Measurements from ENCODE around the gene HAUS3. TPM values are rescaled to one million over a fixed set of nuclear protein-coding genes. Genes with fewer than 3 reads are reported as not detected.

The HAUS3 gene
- total RNA-seq (1 to 10 TPM; 6.1 to 8.9 (median 7.4) TPM), polyA plus RNA-seq (4.3 TPM)
- long read RNA-seq, donor 1, transcript HAUS3-202 (6 exons, 2,430 nt), result major isoform, 7 of 10 reads
- long read RNA-seq, donor 1, partial matches to known transcripts, result 3 of 10 reads
- long read RNA-seq, donor 1, other reads (novel, unspliced or antisense), result 0 of 10 reads
- long read RNA-seq, donor 2, partial matches to known transcripts, result 3 of 4 reads
- long read RNA-seq, donor 2, other reads (novel, unspliced or antisense), result 0 of 4 reads
- long read RNA-seq, donor 3, full-length matches to known transcripts, result 8 of 39 reads
- long read RNA-seq, donor 3, partial matches to known transcripts, result 21 of 39 reads
- long read RNA-seq, donor 3, other reads (novel, unspliced or antisense), result 10 of 39 reads
- long read RNA-seq, donor 4, full-length matches to known transcripts, result 3 of 7 reads
- long read RNA-seq, donor 4, partial matches to known transcripts, result 3 of 7 reads
- long read RNA-seq, donor 4, other reads (novel, unspliced or antisense), result 1 of 7 reads

GRCh38 chr4:2241410-2242353 lies at the start of gene HAUS3, which contains the start of gene POLN:
HAUS3 (minus strand) TSS chr4:2242121; CDS start chr4:2240946, 1,175 bp downstream.
POLN (minus strand) TSS chr4:2242121; CDS start chr4:2229231, 12,890 bp downstream.
- H3K27ac ChIP-seq (ENCODE audit: low read length), result peak within 1 kb of the TSS; percentile 22
- H3K4me1 ChIP-seq (ENCODE audit: control insufficient read depth, insufficient read depth, low read length), result peaks cover 2% of the 10 kb centered on the region
- DNase-seq, result peak; percentile 99 to 100 (median 99)
- intact Hi-C loops (cut with DNase I), result no loop called here
- no peaks in the 10 kb centered on the region for H3K27me3 ChIP-seq (ENCODE audit: control insufficient read depth, insufficient read depth)
- peak; percentile 99 for ATAC-seq
- WGBS, result under 1% methylated on average over 88 of the region's 88 CpGs
- H3K9me3 ChIP-seq (ENCODE audit: control insufficient read depth, low read length), result no peaks in the 10 kb centered on the region
- peak within 1 kb of the TSS; percentile 76 for H3K4me3 ChIP-seq (ENCODE audit: low read length)

- no peak for ATAC-seq
- intact Hi-C loops (cut with DNase I), result no loop called here
- Histone ChIP-seq H3K27me3 (ENCODE audit: control insufficient read depth, insufficient read depth) (no peaks in the 10 kb centered on the region), H3K27ac (ENCODE audit: low read length) (no peak overlapping the region), H3K4me3 (ENCODE audit: low read length) (no peak overlapping the region), H3K4me1 (ENCODE audit: control insufficient read depth, insufficient read depth, low read length) (no peaks in the 10 kb centered on the region), H3K9me3 (ENCODE audit: control insufficient read depth, low read length) (no peaks in the 10 kb centered on the region)
- DNase-seq, result peak in 2 of 3 donors; percentile 52 to 53
- 70% methylated on average over 24 of the region's 24 CpGs for WGBS
These were observed 49.2 kb upstream of the HAUS3 start for GRCh38 chr4:2290974-2291704.

GRCh38 chr4:2290488-2290887 lies 48.6 kb upstream of the HAUS3 start:
- Histone ChIP-seq H3K9me3 (ENCODE audit: control insufficient read depth, low read length) (no peaks in the 10 kb centered on the region), H3K27ac (ENCODE audit: low read length) (no peak overlapping the region), H3K4me3 (ENCODE audit: low read length) (no peak overlapping the region), H3K4me1 (ENCODE audit: control insufficient read depth, insufficient read depth, low read length) (no peaks in the 10 kb centered on the region), H3K27me3 (ENCODE audit: control insufficient read depth, insufficient read depth) (no peaks in the 10 kb centered on the region)
- DNase-seq (peak in 2 of 3 donors; percentile 28 to 46), ATAC-seq (no peak)
- intact Hi-C loops (cut with DNase I), result no loop called here
- 88% methylated on average over 9 of the region's 9 CpGs for WGBS

- 89% methylated on average over 11 of the region's 11 CpGs for WGBS
- no peaks in the 10 kb centered on the region for H3K9me3 ChIP-seq (ENCODE audit: control insufficient read depth, low read length)
- H3K27me3 ChIP-seq (ENCODE audit: control insufficient read depth, insufficient read depth), result no peaks in the 10 kb centered on the region
- ATAC-seq (no peak), DNase-seq (peak in 1 of 3 donors; percentile 17)
- no peak overlapping the region for H3K27ac ChIP-seq (ENCODE audit: low read length)
- intact Hi-C loops (cut with DNase I), result no loop called here
- H3K4me1 ChIP-seq (ENCODE audit: control insufficient read depth, insufficient read depth, low read length), result no peaks in the 10 kb centered on the region
- H3K4me3 ChIP-seq (ENCODE audit: low read length), result no peak overlapping the region
These were observed 48.0 kb upstream of the HAUS3 start for GRCh38 chr4:2289955-2290333.

- Histone ChIP-seq H3K4me1 (ENCODE audit: control insufficient read depth, insufficient read depth, low read length) (no peaks in the 10 kb centered on the region), H3K27me3 (ENCODE audit: control insufficient read depth, insufficient read depth) (no peaks in the 10 kb centered on the region), H3K9me3 (ENCODE audit: control insufficient read depth, low read length) (no peaks in the 10 kb centered on the region), H3K27ac (ENCODE audit: low read length) (no peak overlapping the region), H3K4me3 (ENCODE audit: low read length) (no peak overlapping the region)
- DNase-seq (peak in 1 of 3 donors; percentile 39), ATAC-seq (no peak)
- WGBS, result 89% methylated on average over 14 of the region's 14 CpGs
- intact Hi-C loops (cut with DNase I), result no loop called here
These were observed 47.5 kb upstream of the HAUS3 start for GRCh38 chr4:2289311-2289954.

GRCh38 chr4:2288051-2288541 lies 46.2 kb upstream of the HAUS3 start:
- Histone ChIP-seq H3K9me3 (ENCODE audit: control insufficient read depth, low read length) (no peaks in the 10 kb centered on the region), H3K27me3 (ENCODE audit: control insufficient read depth, insufficient read depth) (no peaks in the 10 kb centered on the region), H3K4me1 (ENCODE audit: control insufficient read depth, insufficient read depth, low read length) (no peaks in the 10 kb centered on the region), H3K27ac (ENCODE audit: low read length) (no peak overlapping the region), H3K4me3 (ENCODE audit: low read length) (no peak overlapping the region)
- DNase-seq (peak in 2 of 3 donors; percentile 29 to 34), ATAC-seq (no peak)
- 83% methylated on average over 10 of the region's 10 CpGs for WGBS
- intact Hi-C loops (cut with DNase I), result no loop called here

GRCh38 chr4:2287594-2287915 lies 45.6 kb upstream of the HAUS3 start:
- DNase-seq (peak in 1 of 3 donors; percentile 34), ATAC-seq (no peak)
- H3K27ac ChIP-seq (ENCODE audit: low read length), result no peak overlapping the region
- intact Hi-C loops (cut with DNase I), result no loop called here
- H3K4me1 ChIP-seq (ENCODE audit: control insufficient read depth, insufficient read depth, low read length), result no peaks in the 10 kb centered on the region
- no peak overlapping the region for H3K4me3 ChIP-seq (ENCODE audit: low read length)
- WGBS, result 82% methylated on average over 9 of the region's 9 CpGs
- no peaks in the 10 kb centered on the region for H3K27me3 ChIP-seq (ENCODE audit: control insufficient read depth, insufficient read depth)
- no peaks in the 10 kb centered on the region for H3K9me3 ChIP-seq (ENCODE audit: control insufficient read depth, low read length)

GRCh38 chr4:2286904-2287593 lies 45.1 kb upstream of the HAUS3 start:
- no peak overlapping the region for H3K4me3 ChIP-seq (ENCODE audit: low read length)
- no peak for ATAC-seq
- WGBS, result 73% methylated on average over 19 of the region's 19 CpGs
- H3K27ac ChIP-seq (ENCODE audit: low read length), result no peak overlapping the region
- H3K9me3 ChIP-seq (ENCODE audit: control insufficient read depth, low read length), result no peaks in the 10 kb centered on the region
- H3K27me3 ChIP-seq (ENCODE audit: control insufficient read depth, insufficient read depth), result no peaks in the 10 kb centered on the region
- no peaks in the 10 kb centered on the region for H3K4me1 ChIP-seq (ENCODE audit: control insufficient read depth, insufficient read depth, low read length)
- peak in 2 of 3 donors; percentile 9 to 28 for DNase-seq
- intact Hi-C loops (cut with DNase I), result no loop called here

GRCh38 chr4:2285613-2286381 lies 43.9 kb upstream of the HAUS3 start:
- H3K4me1 ChIP-seq (ENCODE audit: control insufficient read depth, insufficient read depth, low read length), result no peaks in the 10 kb centered on the region
- DNase-seq (peak in 2 of 3 donors; percentile 22 to 54), ATAC-seq (no peak)
- no peak overlapping the region for H3K4me3 ChIP-seq (ENCODE audit: low read length)
- no peak overlapping the region for H3K27ac ChIP-seq (ENCODE audit: low read length)
- 71% methylated on average over 27 of the region's 27 CpGs for WGBS
- H3K9me3 ChIP-seq (ENCODE audit: control insufficient read depth, low read length), result no peaks in the 10 kb centered on the region
- intact Hi-C loops (cut with DNase I), result no loop called here
- no peaks in the 10 kb centered on the region for H3K27me3 ChIP-seq (ENCODE audit: control insufficient read depth, insufficient read depth)
